ENCODE results near the gene HNRNPDL.
A peak's percentile ranks its signal among the peaks of the same experiment; 100 is the strongest.

DNA sequence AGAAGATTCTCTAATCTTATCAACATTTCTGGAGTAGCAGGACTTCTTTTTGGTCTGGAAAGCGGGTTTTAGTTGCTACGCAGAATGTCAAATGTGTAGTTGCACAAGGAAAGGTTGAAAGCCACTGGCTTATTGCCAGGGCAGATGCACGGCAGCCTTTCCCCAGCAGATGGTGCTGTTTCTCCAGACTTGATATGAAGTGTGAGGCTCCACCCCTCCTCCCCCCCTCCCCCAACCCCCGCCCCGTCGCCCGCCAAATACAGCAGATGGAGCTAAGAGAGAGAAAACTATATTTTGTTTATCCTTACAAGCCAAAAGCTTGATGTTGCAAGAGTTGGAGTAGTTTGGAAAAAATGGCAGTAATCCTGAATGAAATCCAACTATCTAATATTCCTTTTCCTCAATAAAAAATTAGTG is 32.2 kb upstream of the HNRNPDL start:
- TF ChIP-seq EZH2 (IDR thresholded peaks at IDR 0.05; ENCODE audit: borderline replicate concordance, insufficient read depth, low read depth, low read length, poor library complexity, severe bottlenecking) = no peak
- TF ChIP-seq, protein P1, sequence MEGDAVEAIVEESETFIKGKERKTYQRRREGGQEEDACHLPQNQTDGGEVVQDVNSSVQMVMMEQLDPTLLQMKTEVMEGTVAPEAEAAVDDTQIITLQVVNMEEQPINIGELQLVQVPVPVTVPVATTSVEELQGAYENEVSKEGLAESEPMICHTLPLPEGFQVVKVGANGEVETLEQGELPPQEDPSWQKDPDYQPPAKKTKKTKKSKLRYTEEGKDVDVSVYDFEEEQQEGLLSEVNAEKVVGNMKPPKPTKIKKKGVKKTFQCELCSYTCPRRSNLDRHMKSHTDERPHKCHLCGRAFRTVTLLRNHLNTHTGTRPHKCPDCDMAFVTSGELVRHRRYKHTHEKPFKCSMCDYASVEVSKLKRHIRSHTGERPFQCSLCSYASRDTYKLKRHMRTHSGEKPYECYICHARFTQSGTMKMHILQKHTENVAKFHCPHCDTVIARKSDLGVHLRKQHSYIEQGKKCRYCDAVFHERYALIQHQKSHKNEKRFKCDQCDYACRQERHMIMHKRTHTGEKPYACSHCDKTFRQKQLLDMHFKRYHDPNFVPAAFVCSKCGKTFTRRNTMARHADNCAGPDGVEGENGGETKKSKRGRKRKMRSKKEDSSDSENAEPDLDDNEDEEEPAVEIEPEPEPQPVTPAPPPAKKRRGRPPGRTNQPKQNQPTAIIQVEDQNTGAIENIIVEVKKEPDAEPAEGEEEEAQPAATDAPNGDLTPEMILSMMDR (IDR thresholded peaks at IDR 0.05) = peak; percentile 87

Data from B cell (primary cell).